Trophoblast cell (in vitro differentiated cells and primary cell): ENCODE results near the gene CERS3.

ENCODE experiments used
- DNase-seq, 2 donors: peaks; one replicate each; pipeline ENCODE4 v3.0.0-alpha.2; 2016
- H2AFZ ChIP-seq: 2 replicates; pipeline ENCODE4 v1.6.1; 2013; ENCODE audit warnings: low read length, moderate library complexity, mild to moderate bottlenecking; ENCODE audit not compliant: insufficient read depth, poor library complexity
- H2AK5ac ChIP-seq: 2 replicates; pipeline ENCODE4 v1.6.1; 2013; ENCODE audit warnings: mild to moderate bottlenecking, low read length
- H2BK120ac ChIP-seq: 2 replicates; pipeline ENCODE4 v1.6.1; 2013; ENCODE audit warnings: low read length, mild to moderate bottlenecking, moderate library complexity; ENCODE audit not compliant: insufficient read depth, poor library complexity
- H2BK12ac ChIP-seq: 2 replicates; pipeline ENCODE4 v1.6.1; 2013; ENCODE audit warnings: mild to moderate bottlenecking, low read length, moderate library complexity
- H2BK5ac ChIP-seq: 2 replicates; pipeline ENCODE4 v1.6.1; 2013; ENCODE audit warnings: low read length, low read depth, moderate library complexity, mild to moderate bottlenecking; ENCODE audit not compliant: poor library complexity
- H3K14ac ChIP-seq: 2 replicates; pipeline ENCODE4 v1.6.1; 2013; ENCODE audit warnings: mild to moderate bottlenecking, low read length
- H3K18ac ChIP-seq: 2 replicates; pipeline ENCODE4 v1.6.1; 2013; ENCODE audit warnings: mild to moderate bottlenecking, low read length
- H3K23ac ChIP-seq: 2 replicates; pipeline ENCODE4 v1.6.1; 2013; ENCODE audit warnings: low read length
- H3K27ac ChIP-seq: 2 replicates; pipeline ENCODE4 v1.5.1; 2013; ENCODE audit warnings: low read depth, mild to moderate bottlenecking, inconsistent platforms, low read length, moderate library complexity
- H3K27me3 ChIP-seq: 2 replicates; pipeline ENCODE4 v1.6.1; 2013; ENCODE audit warnings: inconsistent platforms, mild to moderate bottlenecking, low read length, moderate library complexity; ENCODE audit not compliant: insufficient read depth
- H3K36me3 ChIP-seq, 2 experiments: 1 replicate in 1 of 2; 2 replicates in 1 of 2; pipeline ENCODE4 v1.6.1; 2013; ENCODE audit warnings: low read length in 2 of 2, mild to moderate bottlenecking in 2 of 2, moderate library complexity in 1 of 2; ENCODE audit not compliant: insufficient read depth in 2 of 2, control insufficient read depth in 1 of 2
- H3K4ac ChIP-seq: 2 replicates; pipeline ENCODE4 v1.6.1; 2013; ENCODE audit warnings: low read depth, mild to moderate bottlenecking, low read length, moderate library complexity
- H3K4me1 ChIP-seq, 2 experiments: 1 replicate in 1 of 2; 2 replicates in 1 of 2; pipeline ENCODE4 v1.6.1; 2013; ENCODE audit warnings: low read length in 2 of 2, mild to moderate bottlenecking in 2 of 2, moderate library complexity in 1 of 2; ENCODE audit not compliant: insufficient read depth in 2 of 2, control insufficient read depth in 1 of 2
- H3K4me2 ChIP-seq: 2 replicates; pipeline ENCODE4 v1.6.1; 2013; ENCODE audit warnings: inconsistent platforms, mild to moderate bottlenecking, low read length, moderate library complexity
- H3K4me3 ChIP-seq: 2 replicates; pipeline ENCODE4 v1.5.1; 2013; ENCODE audit warnings: mild to moderate bottlenecking, low read depth, low read length, inconsistent platforms
- H3K79me1 ChIP-seq: one replicate; pipeline ENCODE4 v1.6.1; 2013; ENCODE audit warnings: low read length
- H3K79me2 ChIP-seq: 2 replicates; pipeline ENCODE4 v1.6.1; 2013; ENCODE audit warnings: low read length, mild to moderate bottlenecking; ENCODE audit not compliant: control insufficient read depth, insufficient read depth, poor library complexity
- H3K9ac ChIP-seq: 2 replicates; pipeline ENCODE4 v1.6.1; 2013; ENCODE audit warnings: mild to moderate bottlenecking, low read length
- H3K9me3 ChIP-seq: 2 replicates; pipeline ENCODE4 v1.6.1; 2013; ENCODE audit warnings: low read depth, mild to moderate bottlenecking, control low read depth, inconsistent platforms, low read length; ENCODE audit not compliant: insufficient read depth
- H4K12ac ChIP-seq: 2 replicates; pipeline ENCODE4 v1.6.1; 2013; ENCODE audit warnings: low read depth, mild to moderate bottlenecking, low read length, moderate library complexity
- H4K8ac ChIP-seq: 2 replicates; pipeline ENCODE4 v1.6.1; 2013; ENCODE audit warnings: low read depth, mild to moderate bottlenecking, low read length, moderate library complexity
- H4K91ac ChIP-seq: one replicate; pipeline ENCODE4 v1.6.1; 2013; ENCODE audit warnings: low read depth, mild to moderate bottlenecking, low read length, moderate library complexity
- WGBS: extraction: QIAGEN DNeasy Blood & Tissue Kit; methylation state at CpG from one replicate; pipeline ENCODE4 v1.1.7; 2013; ENCODE audit warnings: missing lambda C conversion rate; ENCODE audit not compliant: insufficient read length, insufficient coverage; ENCODE audit errors: extremely low coverage; 5-methylcytosine and 5-hydroxymethylcytosine counted together

Gene CERS3

DNA sequence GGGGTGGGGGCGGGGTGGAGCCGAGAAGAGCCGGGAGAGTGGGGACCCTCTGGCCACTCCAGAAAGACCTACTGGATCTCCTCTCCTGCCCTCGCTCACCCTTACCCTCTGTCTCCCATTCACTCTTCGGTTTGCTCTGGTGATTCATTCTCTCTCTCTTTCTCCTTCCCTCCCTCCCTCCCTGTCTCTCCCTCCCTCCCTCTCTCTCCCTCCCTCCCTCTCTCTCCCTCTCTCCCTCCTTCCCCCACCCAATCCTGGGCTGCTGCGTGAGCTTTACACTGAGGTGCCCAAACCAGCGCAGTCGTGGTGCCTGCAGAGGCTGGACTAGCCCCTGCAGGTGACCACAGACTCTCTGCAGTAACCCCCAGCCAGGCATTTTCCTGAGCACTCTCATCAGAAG lies 154.8 kb downstream of the CERS3 start:
- Histone ChIP-seq H3K9me3 (peaks cover 6% of the 10 kb centered on the region), H3K4ac (no peak overlapping the region), H3K79me1 (no peaks in the 10 kb centered on the region), H4K8ac (no peak overlapping the region), H3K27me3 (peaks cover 21% of the 10 kb centered on the region), H3K14ac (no peak overlapping the region), H2BK120ac (no peak overlapping the region), H2BK12ac (no peak overlapping the region), H3K9ac (no peak overlapping the region), H3K18ac (no peak overlapping the region), H3K4me1 (peaks cover 0 to 2% of the 10 kb centered on the region in 2 experiments), H3K4me2 (no peak overlapping the region), H3K27ac (no peak overlapping the region), H2BK5ac (no peak overlapping the region), H4K12ac (no peak overlapping the region), H2AFZ (no peak overlapping the region), H4K91ac (no peak overlapping the region), H2AK5ac (no peak overlapping the region), H3K23ac (no peak overlapping the region), H3K36me3 (no peaks in the 10 kb centered on the region), H3K79me2 (no peaks in the 10 kb centered on the region), H3K4me3 (no peak overlapping the region)
- no peak for DNase-seq
- whole genome bisulfite sequencing: no CpG with 5 or more reads among the region's 8 CpGs

DNA sequence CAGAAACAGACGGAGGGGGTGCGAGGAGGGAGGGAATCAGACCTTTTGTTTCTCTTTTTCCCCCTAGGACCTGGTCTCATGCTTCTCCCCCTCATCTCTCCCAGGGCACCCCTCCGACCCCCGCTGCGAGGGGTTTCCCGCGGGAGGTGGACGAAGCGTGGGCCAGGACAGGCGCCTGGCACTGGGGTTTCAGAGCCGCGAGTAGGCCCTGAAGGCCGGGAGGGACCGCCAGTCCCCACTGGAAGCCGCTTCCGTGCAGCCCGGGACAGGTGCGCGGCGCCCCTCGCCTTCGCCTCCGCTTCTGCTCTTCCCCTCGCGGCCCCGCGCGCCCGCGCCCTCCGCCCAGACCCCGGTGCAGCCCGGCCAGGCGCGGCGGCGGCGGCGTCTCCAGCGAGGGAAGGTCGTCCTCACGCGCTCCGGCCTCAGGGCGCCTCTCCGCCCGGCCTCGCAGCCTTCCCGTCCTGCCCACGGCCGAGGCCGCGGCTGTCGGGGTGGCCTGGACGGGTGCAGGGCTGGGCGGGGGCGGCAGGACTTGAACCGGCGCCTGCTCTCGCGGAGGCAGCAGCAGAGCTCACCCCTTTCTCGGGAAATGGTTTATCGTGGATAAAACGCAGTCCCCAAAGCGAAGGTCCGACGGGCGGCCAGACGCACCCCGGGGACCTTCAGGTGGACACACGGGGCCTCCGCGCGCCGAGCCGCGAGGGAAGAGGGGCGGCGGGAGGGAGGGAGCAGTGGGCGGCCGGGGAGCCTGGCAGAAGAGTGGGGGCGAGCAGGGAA lies 155.4 kb downstream of the CERS3 start:
- Histone ChIP-seq H3K23ac (no peak overlapping the region), H3K4me3 (no peak overlapping the region), H3K27ac (no peak overlapping the region), H4K91ac (no peak overlapping the region), H3K79me2 (no peaks in the 10 kb centered on the region), H4K8ac (no peak overlapping the region), H4K12ac (no peak overlapping the region), H3K36me3 (no peaks in the 10 kb centered on the region), H3K9ac (no peak overlapping the region), H3K4me2 (peak overlapping the region; percentile 61), H3K18ac (no peak overlapping the region), H2BK12ac (no peak overlapping the region), H3K4ac (no peak overlapping the region), H3K4me1 (peaks cover 0 to 2% of the 10 kb centered on the region in 2 experiments), H2BK5ac (no peak overlapping the region), H3K14ac (no peak overlapping the region), H2BK120ac (no peak overlapping the region), H3K27me3 (peaks cover 21% of the 10 kb centered on the region), H3K79me1 (no peaks in the 10 kb centered on the region), H2AFZ (no peak overlapping the region), H3K9me3 (peaks cover 6% of the 10 kb centered on the region), H2AK5ac (no peak overlapping the region)
- DNase-seq: no peak
- no CpG with 5 or more reads among the region's 82 CpGs for WGBS

DNA sequence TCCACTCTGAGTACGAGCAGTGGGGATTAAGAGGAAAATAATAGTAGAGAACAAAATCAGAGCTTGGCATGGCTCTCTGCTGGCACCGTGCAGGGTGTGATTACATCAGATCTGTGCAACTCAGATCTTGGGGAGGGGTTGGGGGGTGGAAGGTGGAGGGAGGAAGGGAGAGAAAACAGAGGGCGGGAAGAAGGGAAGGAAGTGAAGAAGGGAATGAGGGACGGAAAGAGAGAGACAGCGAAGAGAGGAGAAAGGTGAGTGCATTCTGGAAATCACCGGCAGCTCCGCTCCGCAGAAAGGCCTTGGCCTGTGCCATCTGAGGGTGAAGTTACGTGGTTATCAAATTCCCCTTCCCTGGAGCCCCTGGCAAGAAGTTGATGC lies 156.0 kb downstream of the CERS3 start:
- Histone ChIP-seq H3K79me2 (no peaks in the 10 kb centered on the region), H3K4me3 (no peak overlapping the region), H3K14ac (no peak overlapping the region), H3K27me3 (peaks cover 21% of the 10 kb centered on the region), H2BK120ac (no peak overlapping the region), H3K23ac (no peak overlapping the region), H2AK5ac (no peak overlapping the region), H2AFZ (no peak overlapping the region), H4K8ac (no peak overlapping the region), H3K9ac (no peak overlapping the region), H4K91ac (no peak overlapping the region), H3K4ac (no peak overlapping the region), H3K79me1 (no peaks in the 10 kb centered on the region), H2BK12ac (no peak overlapping the region), H4K12ac (no peak overlapping the region), H3K4me1 (peaks cover 0 to 2% of the 10 kb centered on the region in 2 experiments), H3K27ac (no peak overlapping the region), H2BK5ac (no peak overlapping the region), H3K36me3 (no peaks in the 10 kb centered on the region), H3K9me3 (peaks cover 4% of the 10 kb centered on the region), H3K4me2 (peak overlapping the region; percentile 61), H3K18ac (no peak overlapping the region)
- no CpG with 5 or more reads among the region's 9 CpGs for WGBS
- DNase-seq: no peak

DNA sequence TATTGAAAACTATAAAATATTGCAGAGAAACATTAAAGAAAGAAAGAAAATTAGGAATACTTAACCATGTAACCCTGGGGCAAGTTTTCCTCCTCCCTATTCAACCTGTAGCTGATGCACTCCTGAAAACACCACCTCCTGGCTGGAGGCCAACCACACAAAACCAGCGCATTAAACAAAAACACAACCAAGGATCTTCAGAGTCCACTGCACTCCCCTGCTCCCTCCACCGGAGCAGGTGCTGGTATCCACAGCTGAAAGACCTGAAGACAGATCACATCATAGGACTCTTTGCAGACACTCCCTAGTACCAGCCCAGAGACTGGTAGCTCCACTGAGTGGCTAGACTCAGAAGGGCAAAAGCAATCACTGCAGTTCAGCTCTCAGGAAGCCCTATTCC lies 173.4 kb downstream of the CERS3 start:
- H3K4me2 ChIP-seq: no peak overlapping the region

More for the DNA sequence above, 173.4 kb downstream of the CERS3 start:
- Histone ChIP-seq H3K79me1 (no peaks in the 10 kb centered on the region), H2AK5ac (no peak overlapping the region), H4K91ac (no peak overlapping the region), H4K12ac (no peak overlapping the region), H3K4ac (no peak overlapping the region), H3K27me3 (no peaks in the 10 kb centered on the region), H3K79me2 (no peaks in the 10 kb centered on the region), H3K4me1 (peaks cover 0 to under 1% of the 10 kb centered on the region in 2 experiments), H4K8ac (no peak overlapping the region), H2BK12ac (no peak overlapping the region), H2BK5ac (no peak overlapping the region), H3K27ac (no peak overlapping the region), H2AFZ (no peak overlapping the region), H3K18ac (no peak overlapping the region), H3K14ac (no peak overlapping the region), H3K4me3 (no peak overlapping the region), H2BK120ac (no peak overlapping the region), H3K23ac (no peak overlapping the region), H3K36me3 (no peaks in the 10 kb centered on the region), H3K9ac (no peak overlapping the region), H3K9me3 (no peaks in the 10 kb centered on the region)
- WGBS: no CpG with 5 or more reads among the region's 2 CpGs
- DNase-seq: no peak
